Parathyroid adenoma (tissue), 2 donors: ENCODE measurements around the gene CNTNAP4.

Experiments used
- H2AFZ ChIP-seq: fragments of 300-600 bp; sonication (generic); one replicate; pipeline ENCODE4 v1.7.0; 2017; ENCODE audit warnings: antibody characterized with exemption, mild to moderate bottlenecking
- H3K27ac ChIP-seq: fragments of 300-600 bp; sonication (generic); one replicate; pipeline ENCODE4 v1.7.0; 2017
- H3K27me3 ChIP-seq: fragments of 300-600 bp; sonication (generic); one replicate; pipeline ENCODE4 v1.7.0; 2017; ENCODE audit warnings: low read length; ENCODE audit not compliant: control insufficient read depth, insufficient read depth
- H3K36me3 ChIP-seq: fragments of 300-600 bp; sonication (generic); one replicate; pipeline ENCODE4 v1.7.0; 2017; ENCODE audit warnings: low read length; ENCODE audit not compliant: control insufficient read depth, insufficient read depth
- H3K4me1 ChIP-seq: fragments of 300-600 bp; sonication (generic); one replicate; pipeline ENCODE4 v1.7.0; 2017; ENCODE audit warnings: control low read depth
- H3K4me2 ChIP-seq: fragments of 300-600 bp; sonication (generic); one replicate; pipeline ENCODE4 v1.7.0; 2017; ENCODE audit warnings: low read length
- H3K4me3 ChIP-seq: fragments of 300-600 bp; sonication (generic); one replicate; pipeline ENCODE4 v1.7.0; 2017; ENCODE audit warnings: low read depth, low read length
- H3K79me2 ChIP-seq: fragments of 300-600 bp; sonication (generic); one replicate; pipeline ENCODE4 v1.7.0; 2017; ENCODE audit warnings: control low read depth
- H3K9ac ChIP-seq: fragments of 300-600 bp; sonication (generic); one replicate; pipeline ENCODE4 v1.7.0; 2017; ENCODE audit warnings: mild to moderate bottlenecking
- H3K9me3 ChIP-seq: fragments of 300-600 bp; sonication (generic); one replicate; pipeline ENCODE4 v1.7.0; 2017; ENCODE audit warnings: low read length; ENCODE audit not compliant: control insufficient read depth
- CTCF ChIP-seq: fragments of 300-600 bp; sonication (generic); IDR thresholded peaks from one replicate; pipeline ENCODE4 v1.7.0; 2017; ENCODE audit warnings: antibody characterized with exemption, mild to moderate bottlenecking
- donor health status: primary hyperparathyroidism.

The CNTNAP4 gene

GRCh38 chr16:76378020-76378419, 100.8 kb downstream of the CNTNAP4 start:
- H3K9me3 ChIP-seq, result no peaks in the 10 kb centered on the region
- H3K27me3 ChIP-seq, result no peaks in the 10 kb centered on the region
- no peak for TF ChIP-seq CTCF
- H3K79me2 ChIP-seq, result no peaks in the 10 kb centered on the region
- no peak overlapping the region for H3K4me3 ChIP-seq
- no peak overlapping the region for H2AFZ ChIP-seq
- no peaks in the 10 kb centered on the region for H3K36me3 ChIP-seq
- H3K27ac ChIP-seq, result no peak overlapping the region
- no peak overlapping the region for H3K9ac ChIP-seq
- no peaks in the 10 kb centered on the region for H3K4me1 ChIP-seq
- no peak overlapping the region for H3K4me2 ChIP-seq

GRCh38 chr16:76381096-76381495, 103.9 kb downstream of the CNTNAP4 start:
- Histone ChIP-seq H3K4me1 (no peaks in the 10 kb centered on the region), H3K27ac (no peak overlapping the region), H3K9me3 (no peaks in the 10 kb centered on the region), H3K9ac (no peak overlapping the region), H3K36me3 (no peaks in the 10 kb centered on the region), H2AFZ (no peak overlapping the region), H3K4me3 (no peak overlapping the region), H3K4me2 (no peak overlapping the region), H3K79me2 (no peaks in the 10 kb centered on the region), H3K27me3 (no peaks in the 10 kb centered on the region)
- TF ChIP-seq CTCF, result no peak

- Histone ChIP-seq H3K27ac (no peak overlapping the region), H3K79me2 (no peaks in the 10 kb centered on the region), H3K4me1 (no peaks in the 10 kb centered on the region), H2AFZ (no peak overlapping the region), H3K9me3 (no peaks in the 10 kb centered on the region), H3K27me3 (no peaks in the 10 kb centered on the region), H3K9ac (no peak overlapping the region), H3K4me3 (no peak overlapping the region), H3K4me2 (no peak overlapping the region), H3K36me3 (no peaks in the 10 kb centered on the region)
- no peak for TF ChIP-seq CTCF
Observed at GRCh38 chr16:76385601-76386230, 108.5 kb downstream of the CNTNAP4 start.

- H3K4me3 ChIP-seq, result no peak overlapping the region
- no peaks in the 10 kb centered on the region for H3K27me3 ChIP-seq
- no peaks in the 10 kb centered on the region for H3K79me2 ChIP-seq
- H3K9me3 ChIP-seq, result no peaks in the 10 kb centered on the region
- H3K36me3 ChIP-seq, result no peaks in the 10 kb centered on the region
- no peak for TF ChIP-seq CTCF
- no peaks in the 10 kb centered on the region for H3K4me1 ChIP-seq
- H3K9ac ChIP-seq, result no peak overlapping the region
- no peak overlapping the region for H2AFZ ChIP-seq
- no peak overlapping the region for H3K27ac ChIP-seq
- no peak overlapping the region for H3K4me2 ChIP-seq
Observed at GRCh38 chr16:76386784-76387183, 109.6 kb downstream of the CNTNAP4 start.

GRCh38 chr16:76387994-76388393, 110.8 kb downstream of the CNTNAP4 start:
- TF ChIP-seq CTCF, result no peak
- Histone ChIP-seq H3K27me3 (no peaks in the 10 kb centered on the region), H3K9me3 (no peaks in the 10 kb centered on the region), H3K4me2 (no peak overlapping the region), H3K9ac (no peak overlapping the region), H3K36me3 (no peaks in the 10 kb centered on the region), H3K79me2 (no peaks in the 10 kb centered on the region), H3K4me1 (no peaks in the 10 kb centered on the region), H3K27ac (no peak overlapping the region), H2AFZ (no peak overlapping the region), H3K4me3 (no peak overlapping the region)
